GM12874 (cell line): ENCODE results near the gene YWHAB.

ENCODE experiments used
- CTCF ChIP-seq: IDR thresholded peaks from 2 replicates; pipeline ENCODE4 v1.5.1; 2011; ENCODE audit warnings: low read depth, mild to moderate bottlenecking, control low read depth, low read length, moderate library complexity; ENCODE audit not compliant: insufficient read depth

The YWHAB gene

GRCh38 chr20:44948107-44948506 lies 62.6 kb downstream of the YWHAB start:
- TF ChIP-seq CTCF = no peak

GRCh38 chr20:44948513-44948912 lies 63.0 kb downstream of the YWHAB start:
- no peak for TF ChIP-seq CTCF

- no peak for TF ChIP-seq CTCF
Observed at GRCh38 chr20:44950368-44950767, 64.9 kb downstream of the YWHAB start.

GRCh38 chr20:44952731-44953130 lies 67.2 kb downstream of the YWHAB start:
- no peak for TF ChIP-seq CTCF

- no peak for TF ChIP-seq CTCF
Observed at GRCh38 chr20:44954211-44954610, 68.7 kb downstream of the YWHAB start.

GRCh38 chr20:44955270-44955669 lies 69.8 kb downstream of the YWHAB start:
- TF ChIP-seq CTCF = no peak

- no peak for TF ChIP-seq CTCF
Observed at GRCh38 chr20:44956410-44956809, 70.9 kb downstream of the YWHAB start.
